Mucosa of descending colon (tissue), 3 donors: ENCODE measurements around the gene GRIN3B. TPM values are rescaled to one million over a fixed set of nuclear protein-coding genes. Genes with fewer than 3 reads are reported as not detected.
A peak's percentile ranks its signal among the peaks of the same experiment; 100 is the strongest.

Experiments used
- ATAC-seq: fragments of 200-7000 bp; cut with Tn5 transposase; one replicate; pipeline ENCODE4 v1.9.1; 2020; ENCODE audit warnings: mild to moderate bottlenecking, moderate library complexity
- DNase-seq, 3 donors: peaks; one replicate each; pipeline ENCODE4 v3.0.0-alpha.2; 2020
- H3K36me3 ChIP-seq: fragments of 200-600 bp; one replicate; pipeline ENCODE4 v1.8.0; 2021; ENCODE audit warnings: low read depth, mild to moderate bottlenecking
- H3K4me1 ChIP-seq: fragments of 200-600 bp; one replicate; pipeline ENCODE4 v1.8.0; 2021; ENCODE audit warnings: low read depth, mild to moderate bottlenecking
- H3K4me3 ChIP-seq: fragments of 200-600 bp; one replicate; pipeline ENCODE4 v1.8.0; 2021; ENCODE audit warnings: mild to moderate bottlenecking
- H3K9me3 ChIP-seq: fragments of 200-600 bp; one replicate; pipeline ENCODE4 v1.8.0; 2021; ENCODE audit warnings: mild to moderate bottlenecking
- intact Hi-C, 2 donors: fragments of 100-400 bp; cut with DNase I in 1 of 2; cut with micrococcal nuclease in 1 of 2; formaldehyde crosslinking; loops; one replicate each; pipeline versions ENCODE4 v1.11.0 to v1.11.1; 2022; cut with DNase I, micrococcal nuclease
- total RNA-seq, 3 donors: library from RNA; stranded (reverse); fragmentation: NEBNext Ultra II Directional in 2 of 3; extraction: Animal tissue kit (Norgen Biotek cat#: 25700) in 2 of 3; gene quantifications; one replicate each; pipeline versions ENCODE4 v1.2.1 to v1.2.4, GENCODE V29; 2021 to 2023
- TF ChIP-seq, protein P1 (sequence below): fragments of 200-600 bp; IDR thresholded peaks from one replicate; pipeline ENCODE4 v1.8.0; 2022; ENCODE audit warnings: antibody characterized with exemption, mild to moderate bottlenecking
- donor health status: DM: no; HTN: no; CAD: no; lungs with moderate emphysema.
- donor health status: DM: no; HTN: no; CAD: no.
- donor health status: DM: no; HTN: yes; CAD: no.

Gene GRIN3B
- total RNA-seq, 3 donors from 2014 or later, result not detected

DNA sequence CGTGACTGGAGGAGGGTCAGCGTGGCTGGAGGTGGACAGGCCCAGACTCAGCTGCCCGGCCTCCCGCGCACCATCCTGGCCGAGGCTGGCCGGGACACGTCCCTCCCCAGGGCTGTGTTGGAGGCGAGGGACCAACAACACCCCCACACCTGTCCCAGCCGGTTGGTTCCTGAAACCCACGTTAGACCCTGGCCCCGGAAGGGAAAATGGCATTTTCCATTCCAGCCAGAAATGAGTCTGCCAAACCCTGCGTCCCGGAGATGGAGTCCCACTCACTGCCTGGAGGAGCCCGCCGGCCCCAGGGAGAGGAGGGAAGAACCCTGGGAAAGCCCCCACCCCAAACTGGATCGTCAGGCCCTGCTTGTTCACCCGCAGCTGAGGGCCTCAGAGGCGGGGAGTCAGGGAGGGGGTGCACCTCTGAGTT lies 20.9 kb upstream of the GRIN3B start:
- H3K4me3 ChIP-seq, result no peak overlapping the region
- TF ChIP-seq, protein P1, sequence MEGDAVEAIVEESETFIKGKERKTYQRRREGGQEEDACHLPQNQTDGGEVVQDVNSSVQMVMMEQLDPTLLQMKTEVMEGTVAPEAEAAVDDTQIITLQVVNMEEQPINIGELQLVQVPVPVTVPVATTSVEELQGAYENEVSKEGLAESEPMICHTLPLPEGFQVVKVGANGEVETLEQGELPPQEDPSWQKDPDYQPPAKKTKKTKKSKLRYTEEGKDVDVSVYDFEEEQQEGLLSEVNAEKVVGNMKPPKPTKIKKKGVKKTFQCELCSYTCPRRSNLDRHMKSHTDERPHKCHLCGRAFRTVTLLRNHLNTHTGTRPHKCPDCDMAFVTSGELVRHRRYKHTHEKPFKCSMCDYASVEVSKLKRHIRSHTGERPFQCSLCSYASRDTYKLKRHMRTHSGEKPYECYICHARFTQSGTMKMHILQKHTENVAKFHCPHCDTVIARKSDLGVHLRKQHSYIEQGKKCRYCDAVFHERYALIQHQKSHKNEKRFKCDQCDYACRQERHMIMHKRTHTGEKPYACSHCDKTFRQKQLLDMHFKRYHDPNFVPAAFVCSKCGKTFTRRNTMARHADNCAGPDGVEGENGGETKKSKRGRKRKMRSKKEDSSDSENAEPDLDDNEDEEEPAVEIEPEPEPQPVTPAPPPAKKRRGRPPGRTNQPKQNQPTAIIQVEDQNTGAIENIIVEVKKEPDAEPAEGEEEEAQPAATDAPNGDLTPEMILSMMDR, result no peak
- H3K9me3 ChIP-seq, result no peaks in the 10 kb centered on the region
- DNase-seq, result no peak
- intact Hi-C loops, result no loop called here
- ATAC-seq, result no peak
- H3K36me3 ChIP-seq, result no peaks in the 10 kb centered on the region
- H3K4me1 ChIP-seq, result peaks cover 18% of the 10 kb centered on the region

DNA sequence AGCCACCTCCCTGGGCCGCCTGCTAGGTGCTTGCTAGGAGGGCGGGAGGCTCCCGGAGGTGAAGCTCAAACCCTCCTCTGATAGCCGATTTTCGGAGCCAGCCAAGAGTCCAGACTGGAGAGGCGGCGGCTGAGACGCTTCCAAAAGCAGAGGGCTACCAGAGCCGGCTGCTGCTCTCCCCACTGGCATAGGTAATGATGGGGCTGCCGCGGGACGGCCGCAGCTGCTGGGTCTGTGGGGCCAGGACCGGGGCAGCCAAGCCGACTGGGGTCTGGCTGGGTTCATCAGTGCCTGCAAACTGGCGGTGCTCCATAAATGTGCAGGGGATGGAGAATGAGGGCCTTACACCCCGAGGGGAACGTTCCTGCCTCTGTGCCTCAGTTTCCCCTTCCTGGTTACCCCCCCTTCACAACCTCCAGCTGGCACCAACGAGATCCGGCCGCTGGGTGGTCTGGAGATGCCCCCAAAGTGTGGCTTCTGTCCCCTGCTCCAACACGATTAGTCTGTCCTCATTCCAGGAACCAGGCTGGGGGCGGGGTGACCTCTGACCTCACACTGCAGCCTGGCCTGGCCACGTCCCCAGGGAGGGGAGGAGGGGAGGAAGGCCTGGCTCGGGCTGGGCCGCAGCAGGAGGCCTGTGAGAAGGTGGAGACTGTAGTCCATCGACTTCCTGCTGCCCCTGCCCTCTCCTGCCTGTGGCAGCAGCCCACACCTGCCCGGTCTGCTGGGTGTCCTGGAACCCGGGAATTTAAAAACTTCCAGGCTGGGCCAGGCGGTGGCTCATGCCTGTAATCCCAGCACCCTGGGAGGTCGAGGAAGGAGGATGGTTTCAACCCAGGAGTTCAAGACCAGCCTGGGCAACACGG lies 19.9 kb upstream of the GRIN3B start:
- intact Hi-C loops, result loop anchor here (5.0 to 10.0 kb wide), 2 partner anchors 58 to 126 kb away; partner anchors contain the start of genes CFD (in 1 of the 2) and ELANE (in 1 of the 2)
- no peaks in the 10 kb centered on the region for H3K36me3 ChIP-seq
- ATAC-seq (no peak), DNase-seq (peak in 1 of 3 donors; percentile 55)
- peaks cover 24% of the 10 kb centered on the region for H3K4me1 ChIP-seq
- TF ChIP-seq, protein P1, result no peak
- no peaks in the 10 kb centered on the region for H3K9me3 ChIP-seq
- no peak overlapping the region for H3K4me3 ChIP-seq

DNA sequence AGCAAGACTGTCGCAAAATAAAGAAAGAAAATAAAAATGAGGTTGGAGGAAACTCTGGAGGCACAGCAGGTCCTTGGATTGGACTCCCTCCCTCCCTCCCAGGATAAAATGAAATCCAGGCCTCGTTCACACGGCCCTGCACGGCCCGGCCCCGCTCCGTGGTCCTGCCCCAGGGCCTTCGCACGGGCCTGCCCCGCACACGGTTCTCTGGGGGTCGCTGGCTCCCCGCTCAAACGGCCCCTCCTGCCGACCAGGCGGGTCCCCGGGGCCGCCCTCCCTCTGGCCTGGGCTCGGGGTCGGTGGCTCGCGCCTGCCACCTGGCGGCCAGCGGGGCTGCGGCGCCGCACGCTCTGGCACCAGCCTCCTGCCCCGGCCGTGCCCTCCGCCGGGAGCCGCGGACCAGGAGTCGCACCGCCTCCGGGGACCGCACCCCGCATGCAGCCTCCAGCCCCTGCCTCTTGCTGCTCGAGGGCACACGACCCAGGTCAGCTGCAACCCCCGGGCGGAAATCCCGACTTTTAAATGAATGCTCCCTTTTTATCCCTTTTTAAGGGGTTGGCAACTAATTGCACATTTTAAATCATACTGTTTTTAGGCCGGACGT lies 17.6 kb upstream of the GRIN3B start:
- Histone ChIP-seq H3K9me3 (no peaks in the 10 kb centered on the region), H3K4me1 (peaks cover 24% of the 10 kb centered on the region), H3K36me3 (no peaks in the 10 kb centered on the region), H3K4me3 (no peak overlapping the region)
- intact Hi-C loops, result loop anchor here (5.0 to 10.0 kb wide), 2 partner anchors 60 to 128 kb away; partner anchors contain the start of genes CFD (in 1 of the 2) and ELANE (in 1 of the 2)
- TF ChIP-seq, protein P1, result peak; percentile 96
- DNase-seq (peak; percentile 79 to 86 (median 82)), ATAC-seq (peak; percentile 89)

DNA sequence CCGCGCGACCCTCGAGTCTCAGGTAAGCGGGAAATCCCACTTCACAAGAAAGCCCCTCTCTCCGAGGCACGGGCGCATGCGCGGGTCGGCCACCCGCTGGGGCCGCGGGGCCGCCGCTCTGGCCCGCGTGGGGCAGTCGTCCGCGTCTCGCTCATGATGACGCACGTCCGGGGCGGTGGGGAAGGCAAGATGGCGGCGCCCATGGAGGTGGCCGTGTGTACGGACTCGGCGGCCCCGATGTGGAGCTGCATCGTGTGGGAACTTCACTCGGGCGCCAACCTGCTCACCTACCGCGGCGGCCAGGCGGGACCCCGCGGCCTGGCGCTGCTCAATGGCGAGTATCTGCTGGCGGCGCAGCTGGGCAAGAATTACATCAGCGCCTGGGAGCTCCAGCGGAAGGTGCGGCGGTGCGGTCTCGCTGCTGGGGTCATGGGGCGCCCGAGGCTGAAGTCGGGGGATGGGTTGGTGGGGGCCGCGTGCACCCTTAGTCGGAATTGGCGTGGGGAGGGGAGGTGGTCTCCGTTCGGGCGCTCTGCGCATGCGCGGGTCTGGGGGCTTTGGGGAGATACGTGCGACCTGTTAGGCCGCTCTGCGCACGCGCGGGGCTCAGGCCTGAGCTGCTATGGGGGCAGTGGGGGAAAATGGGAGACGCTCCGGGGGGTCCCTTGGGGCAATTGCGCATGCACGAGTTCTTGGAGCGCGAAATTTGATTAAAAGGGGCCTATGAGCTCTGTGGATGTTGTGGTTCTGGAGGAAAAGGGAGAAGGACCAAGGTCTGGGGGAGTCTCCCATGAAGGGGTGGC lies 15.9 kb upstream of the GRIN3B start, which contains the start of gene WDR18:
Gene WDR18 (plus strand): TSS at position 181 of the 803 bp plus-strand sequence. CDS start 9 bp downstream, at position 190.
- Histone ChIP-seq H3K4me1 (peaks cover 24% of the 10 kb centered on the region), H3K36me3 (no peaks in the 10 kb centered on the region), H3K9me3 (no peaks in the 10 kb centered on the region), H3K4me3 (peak within 1 kb of the TSS; percentile 96)
- ATAC-seq (peak; percentile 96), DNase-seq (peak; percentile 94 to 95 (median 94))
- TF ChIP-seq, protein P1, result no peak
- intact Hi-C loops, result loop anchor here (5.0 to 10.0 kb wide), 2 partner anchors 62 to 130 kb away; partner anchors contain the start of genes CFD (in 1 of the 2) and ELANE (in 1 of the 2)

DNA sequence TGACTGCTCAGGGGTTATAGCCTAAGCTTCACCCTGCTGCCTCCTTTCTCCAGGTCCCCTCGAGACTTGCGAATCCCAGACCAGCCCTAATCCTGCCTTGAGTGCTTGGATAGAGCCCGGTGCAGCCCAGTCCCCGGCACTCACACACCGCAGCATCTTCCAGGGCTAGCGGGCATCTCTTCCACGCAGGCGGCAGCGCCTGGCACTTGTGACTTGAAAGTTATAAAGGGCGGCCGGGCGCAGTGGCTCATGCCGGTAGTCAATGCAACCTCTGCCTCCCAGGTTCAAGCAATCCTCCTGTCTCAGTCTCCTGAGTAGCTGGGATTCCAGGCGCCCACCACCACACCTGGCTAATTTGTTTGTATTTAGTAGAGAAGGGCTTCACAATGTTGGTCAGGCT lies 14.1 kb upstream of the GRIN3B start:
- H3K9me3 ChIP-seq, result no peaks in the 10 kb centered on the region
- TF ChIP-seq, protein P1, result no peak
- no peaks in the 10 kb centered on the region for H3K36me3 ChIP-seq
- ATAC-seq (no peak), DNase-seq (no peak)
- no peak overlapping the region for H3K4me3 ChIP-seq
- intact Hi-C loops, result loop anchor here in 1 of 2 donors (10.0 kb wide), 1 partner anchor 131 kb away; the partner anchor contains the start of genes CFD and ELANE
- H3K4me1 ChIP-seq, result peaks cover 24% of the 10 kb centered on the region
